HG02798 (cell line): ENCODE measurements around the gene MLANA.

Experiments used
- ATAC-seq: cut with Tn5 transposase; IDR thresholded peaks from one replicate; pipeline ENCODE4 v1.9.1; 2021; ENCODE audit warnings: mild to moderate bottlenecking; ENCODE audit not compliant: unreplicated experiment, poor library complexity

The MLANA gene, protein sequence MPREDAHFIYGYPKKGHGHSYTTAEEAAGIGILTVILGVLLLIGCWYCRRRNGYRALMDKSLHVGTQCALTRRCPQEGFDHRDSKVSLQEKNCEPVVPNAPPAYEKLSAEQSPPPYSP

DNA sequence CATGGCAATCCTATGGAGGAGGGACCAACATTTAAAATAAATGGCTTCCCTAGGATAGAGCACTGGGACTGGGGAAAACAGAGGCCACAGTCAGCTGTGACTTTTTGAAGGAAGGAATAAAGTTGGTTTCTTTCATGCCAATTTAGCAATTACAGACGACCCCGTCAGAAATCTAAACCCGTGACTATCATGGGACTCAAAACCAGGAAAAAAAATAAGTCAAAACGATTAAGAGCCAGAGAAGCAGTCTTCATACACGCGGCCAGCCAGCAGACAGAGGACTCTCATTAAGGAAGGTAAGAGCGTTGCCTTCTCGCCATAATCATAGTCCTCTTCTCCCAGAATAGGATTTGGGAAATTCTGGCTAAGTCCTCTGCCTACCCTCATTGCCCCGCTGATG, at the start of gene MLANA:
Gene MLANA (plus strand): TSS at position 249 of the 400 bp plus-strand sequence. CDS start 1,586 bp downstream, outside the sequence.
- no peak for ATAC-seq

DNA sequence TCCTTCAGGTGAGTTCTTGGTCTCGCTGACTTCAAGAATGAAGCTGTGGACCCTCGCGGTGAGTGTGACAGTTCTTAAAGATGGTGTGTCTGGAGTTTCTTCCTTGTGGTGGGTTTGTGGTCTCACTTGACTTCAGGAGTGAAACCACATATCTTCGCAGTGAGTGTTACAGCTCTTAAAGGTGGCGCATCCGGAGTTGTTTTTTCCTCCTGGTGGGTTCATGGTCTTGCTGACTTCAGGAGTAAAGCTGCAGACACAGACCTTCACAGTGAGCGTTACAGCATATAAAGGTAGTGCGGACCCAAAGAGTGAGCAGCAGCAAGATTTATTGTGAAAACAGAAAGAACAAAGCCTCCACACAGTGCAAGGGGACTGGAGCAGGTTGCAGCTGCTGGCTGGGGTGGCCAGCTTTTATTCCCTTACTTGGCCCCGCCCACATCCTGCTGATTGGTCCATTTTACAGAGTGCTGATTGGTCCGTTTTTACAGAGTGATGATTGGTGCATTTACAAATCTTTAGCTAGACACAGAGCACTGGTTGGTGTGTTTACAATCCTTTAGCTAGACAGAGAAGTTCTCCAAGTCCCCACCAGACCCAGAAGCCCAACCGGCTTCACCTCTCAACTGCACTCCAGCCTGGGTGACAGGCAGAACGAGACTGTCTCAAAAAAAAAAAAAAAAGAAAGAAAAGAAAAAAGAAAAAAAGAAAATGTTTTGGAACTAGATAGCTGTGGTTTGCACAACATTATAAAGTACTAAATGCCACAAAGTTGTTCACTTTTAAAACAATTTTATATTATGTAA, 48.7 kb upstream of the MLANA start:
- no peak for ATAC-seq

DNA sequence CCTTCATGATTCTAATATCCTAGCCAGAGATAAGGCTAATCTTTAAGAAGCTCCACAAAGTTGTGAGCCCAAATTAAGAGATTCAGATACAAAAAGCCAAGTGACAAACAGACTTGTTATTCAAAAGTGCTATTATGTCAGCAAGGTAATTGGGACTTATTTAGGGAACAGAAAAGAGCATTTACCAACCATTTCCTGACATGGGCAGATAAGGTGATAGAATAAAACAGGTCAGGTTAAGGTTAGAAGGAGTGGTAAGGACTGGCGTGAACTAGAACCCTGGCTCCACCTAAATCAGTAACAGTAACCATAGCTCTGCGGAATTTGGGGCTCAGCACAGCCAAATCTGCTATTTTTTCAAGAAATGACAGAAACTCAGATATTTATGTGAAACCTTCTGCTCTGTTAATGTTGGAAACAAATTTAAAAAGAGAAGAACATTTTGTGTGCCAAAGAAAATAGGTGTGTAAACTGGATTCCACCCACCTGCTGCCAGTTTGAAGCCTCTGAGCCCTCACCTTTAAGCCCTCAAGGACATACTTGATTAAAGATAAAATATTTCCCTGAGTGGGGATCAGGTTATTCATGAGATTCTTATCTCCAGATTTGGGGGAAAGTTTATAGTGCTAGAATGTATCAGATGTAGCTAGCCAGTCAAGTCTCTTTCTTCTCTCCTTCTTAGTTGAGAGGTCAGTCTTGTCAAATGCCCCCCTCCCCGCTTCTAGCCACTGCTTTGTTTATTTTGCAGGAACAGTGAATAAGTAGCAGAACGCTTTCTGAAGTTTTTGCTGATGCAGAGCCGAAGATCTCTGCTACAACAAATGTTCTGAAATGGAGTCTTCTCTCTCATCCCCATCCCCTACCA, 47.5 kb upstream of the MLANA start:
- no peak for ATAC-seq

DNA sequence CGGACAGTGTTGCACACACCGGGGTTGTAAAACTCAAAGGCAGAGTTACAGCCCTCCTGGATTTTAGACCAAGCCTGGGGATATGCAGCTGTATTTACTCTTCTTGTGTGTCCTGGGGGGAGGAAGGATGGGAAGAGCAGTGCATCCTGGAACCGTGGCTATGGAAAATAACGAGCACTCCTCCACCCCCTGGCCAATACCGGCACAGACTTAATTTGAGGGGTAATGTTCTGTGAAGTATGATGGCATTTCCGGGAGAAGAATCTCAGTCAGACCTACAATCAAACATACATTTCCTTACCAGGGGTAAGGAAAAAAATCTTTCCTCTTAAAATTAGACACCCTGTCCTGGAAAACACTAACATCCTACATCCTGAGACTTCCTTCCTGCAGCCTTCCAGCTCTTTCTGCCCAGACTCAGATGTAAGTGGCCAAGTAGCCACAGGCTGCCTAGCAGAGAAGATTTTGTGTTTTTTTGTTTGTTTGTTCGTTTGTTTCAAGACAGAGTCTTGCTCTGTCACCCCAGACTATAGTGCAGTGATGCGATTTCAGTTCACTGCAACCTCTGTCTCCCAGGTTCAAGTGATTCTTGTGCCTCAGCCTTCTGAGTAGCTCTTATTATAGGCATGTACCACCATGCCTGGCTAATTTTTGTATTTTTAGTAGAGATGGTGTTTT, 46.8 kb upstream of the MLANA start:
- no peak for ATAC-seq

DNA sequence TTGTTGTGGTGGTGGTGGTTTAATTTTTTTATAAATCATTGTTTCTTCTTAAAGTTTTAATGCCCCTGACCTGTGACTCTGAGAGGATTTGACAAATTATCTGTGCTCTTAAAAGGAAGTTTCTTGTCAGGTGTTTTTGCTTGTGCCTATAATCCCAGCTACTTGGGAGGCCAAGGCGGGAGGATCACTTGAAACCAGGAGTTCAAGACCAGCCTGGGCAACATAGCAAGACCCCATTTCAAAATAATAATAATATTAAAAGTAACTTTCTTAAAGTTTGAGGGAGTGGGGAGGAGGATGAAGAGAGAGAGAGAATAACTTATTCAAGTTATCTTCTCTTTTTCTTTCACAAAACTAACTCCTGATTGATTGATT, 45.5 kb upstream of the MLANA start:
- no peak for ATAC-seq

DNA sequence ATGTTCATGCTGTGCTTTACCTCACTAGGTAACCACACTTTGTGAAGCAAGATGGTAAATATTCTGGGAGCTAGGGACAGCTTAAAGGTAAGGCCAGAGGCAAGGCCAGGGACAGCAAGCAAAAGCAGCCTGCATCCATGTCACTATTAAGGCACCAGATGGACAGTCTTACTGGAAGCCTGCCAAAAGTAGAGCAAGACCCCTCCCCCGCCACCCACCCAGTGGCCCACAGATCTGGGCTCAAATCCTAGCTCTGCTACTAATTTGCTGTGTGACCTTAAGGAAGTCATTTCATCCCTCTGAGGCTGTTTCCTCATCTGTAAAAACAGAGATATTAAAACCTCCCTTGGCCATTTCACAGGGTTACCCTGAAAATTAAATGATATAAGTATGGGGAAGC, 44.6 kb upstream of the MLANA start:
- ATAC-seq: no peak

DNA sequence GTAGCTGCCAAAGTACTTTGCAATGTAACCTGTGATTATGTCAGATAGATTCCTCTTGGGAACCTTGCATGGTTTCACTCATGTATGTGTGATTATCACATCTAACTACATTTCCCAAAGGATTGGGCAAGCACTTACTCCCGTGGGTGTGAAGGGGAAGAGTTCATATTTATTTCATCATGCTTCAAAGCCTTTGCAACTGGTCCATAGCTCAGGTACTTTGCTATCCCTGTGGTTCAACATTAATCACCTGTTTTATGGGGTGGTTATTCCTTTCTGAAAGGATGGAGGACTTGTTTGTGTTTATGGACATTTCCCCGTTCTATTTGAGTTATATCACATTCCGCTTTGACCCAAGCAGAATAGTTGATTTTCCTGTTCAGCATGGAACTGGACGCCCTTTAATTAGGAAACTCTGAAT, 44.2 kb upstream of the MLANA start:
- no peak for ATAC-seq

DNA sequence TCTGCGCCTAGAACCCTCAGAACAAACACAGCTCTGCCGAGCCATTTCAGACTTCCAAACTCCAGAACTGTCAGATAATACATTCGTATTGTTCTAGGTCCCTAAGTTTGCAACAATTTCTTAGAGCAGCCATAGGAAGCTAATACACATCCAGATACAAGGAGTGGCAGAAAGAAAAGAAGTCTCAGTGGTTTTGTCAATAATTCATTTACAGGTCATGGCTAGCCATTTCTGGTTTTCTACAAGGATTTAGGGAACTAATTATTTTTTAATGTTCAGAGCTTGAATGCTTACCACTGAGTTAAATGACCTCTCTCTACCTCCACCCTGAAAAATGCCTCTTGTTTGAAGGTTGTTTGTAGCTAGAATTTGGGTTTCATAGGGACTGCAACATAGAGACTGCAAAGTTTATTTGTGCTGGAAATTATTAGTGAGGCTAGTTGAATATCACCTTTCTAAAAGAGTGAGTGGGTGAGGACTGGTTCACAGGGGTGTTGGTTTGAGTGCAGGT, 42.3 kb upstream of the MLANA start:
- no peak for ATAC-seq

DNA sequence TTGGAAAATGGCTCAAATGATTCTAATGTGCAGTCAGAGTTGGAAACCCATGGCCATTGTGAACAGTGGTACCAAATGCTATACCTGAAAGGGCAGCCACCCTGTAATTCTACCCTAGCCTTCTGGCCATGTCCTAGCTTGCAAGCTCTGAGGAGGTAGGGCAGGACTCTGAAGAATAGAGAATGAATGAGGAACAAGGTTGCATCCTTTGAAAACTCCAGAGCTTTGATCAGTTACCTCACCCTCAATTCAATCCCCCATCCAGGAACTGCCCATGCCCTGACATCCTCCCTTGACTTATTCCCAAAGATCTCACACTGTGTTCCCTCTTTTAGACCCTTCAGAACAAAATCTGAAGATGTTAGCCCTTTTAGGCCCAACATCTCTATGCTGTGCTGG, 40.0 kb upstream of the MLANA start:
- no peak for ATAC-seq

DNA sequence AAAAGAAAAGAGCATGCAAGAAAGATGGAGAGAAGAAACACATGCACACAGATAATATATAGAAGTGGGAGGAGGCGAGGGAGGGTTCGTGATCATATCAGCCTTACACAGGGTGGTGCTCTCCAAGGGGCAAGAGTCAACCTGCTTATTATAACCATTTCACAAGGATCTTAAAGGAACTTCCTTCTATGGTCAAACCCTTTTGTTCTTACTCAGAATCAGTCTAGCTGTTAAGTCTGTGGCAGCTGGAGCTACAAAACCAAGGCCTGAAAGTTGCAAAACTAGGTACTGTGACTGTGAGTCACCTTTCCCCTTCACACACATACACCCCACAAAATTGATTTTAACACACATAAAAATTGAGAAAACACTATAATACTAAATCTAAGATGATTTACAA, 39.2 kb upstream of the MLANA start:
- ATAC-seq: peak; percentile 87

DNA sequence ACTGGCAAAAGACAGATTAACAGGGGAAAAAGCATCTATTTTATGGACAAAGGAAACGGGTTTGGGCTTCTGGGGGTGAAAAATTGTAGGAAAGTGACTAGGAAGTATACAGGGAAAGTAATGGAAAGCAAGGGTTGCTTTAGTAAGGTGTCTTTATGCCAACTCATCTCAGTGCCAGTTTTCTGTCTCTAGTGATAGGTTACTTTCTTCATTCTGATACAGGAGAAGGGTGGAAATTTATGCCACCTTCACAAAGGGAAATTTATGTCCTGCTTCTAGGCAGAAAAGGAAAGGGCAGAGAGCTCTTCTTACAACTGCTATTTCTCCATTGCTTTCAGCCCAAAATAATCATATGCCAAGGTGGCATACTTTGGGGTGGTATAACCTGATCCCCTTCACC, 37.7 kb upstream of the MLANA start:
- ATAC-seq: no peak

DNA sequence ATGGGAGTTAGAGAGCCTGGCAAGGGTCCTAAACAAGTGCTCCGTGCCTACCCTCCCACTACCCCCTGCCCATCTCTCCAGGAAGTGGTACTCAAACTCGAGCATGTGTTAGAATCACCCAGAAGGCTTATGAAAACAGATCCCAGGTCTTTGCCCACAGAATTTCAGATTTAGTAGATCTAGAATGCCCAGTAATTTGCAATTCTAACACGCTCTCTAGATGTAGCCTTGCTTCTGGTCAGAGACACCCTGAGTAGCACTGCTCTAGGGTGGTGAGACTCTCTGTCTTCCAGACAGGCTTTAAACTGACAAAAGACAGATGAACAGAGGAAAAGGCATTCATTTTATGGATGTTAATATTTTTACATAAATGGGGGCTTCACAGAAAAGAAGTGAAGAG, 37.1 kb upstream of the MLANA start:
- ATAC-seq: no peak

DNA sequence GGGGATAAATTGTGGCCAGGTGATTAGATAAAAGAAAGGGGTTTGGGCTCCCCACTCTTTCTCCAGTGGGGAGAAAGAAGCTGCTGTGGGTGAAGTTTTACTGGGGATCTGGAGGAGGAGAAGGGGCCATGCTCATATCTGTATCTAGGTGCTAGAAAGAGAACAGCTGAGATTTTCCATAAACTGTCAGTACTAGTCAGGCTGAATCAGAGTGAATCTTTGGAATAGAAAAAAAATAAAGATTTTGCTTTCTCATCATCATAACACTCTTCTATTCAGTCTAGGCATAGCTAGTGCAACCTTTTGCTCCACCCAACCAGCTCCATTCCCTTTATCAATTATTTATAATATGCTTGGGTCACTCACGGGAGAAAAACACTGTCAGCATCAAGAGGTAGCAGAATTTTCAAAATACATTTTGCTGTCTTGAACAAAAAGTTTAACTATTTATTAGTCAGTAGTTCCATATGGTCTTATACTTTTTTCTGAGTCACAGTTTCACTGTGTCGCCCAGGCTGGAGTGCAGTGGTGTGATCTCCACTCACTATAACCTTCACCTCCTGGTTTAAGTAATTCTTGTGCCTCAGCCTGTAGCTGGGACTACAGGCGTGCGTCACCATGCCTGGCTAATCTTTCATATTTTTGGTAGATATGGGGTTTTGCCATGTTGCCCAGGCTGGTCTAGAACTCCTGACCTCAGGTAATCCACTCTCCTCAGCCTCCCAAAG, 36.5 kb upstream of the MLANA start:
- no peak for ATAC-seq

DNA sequence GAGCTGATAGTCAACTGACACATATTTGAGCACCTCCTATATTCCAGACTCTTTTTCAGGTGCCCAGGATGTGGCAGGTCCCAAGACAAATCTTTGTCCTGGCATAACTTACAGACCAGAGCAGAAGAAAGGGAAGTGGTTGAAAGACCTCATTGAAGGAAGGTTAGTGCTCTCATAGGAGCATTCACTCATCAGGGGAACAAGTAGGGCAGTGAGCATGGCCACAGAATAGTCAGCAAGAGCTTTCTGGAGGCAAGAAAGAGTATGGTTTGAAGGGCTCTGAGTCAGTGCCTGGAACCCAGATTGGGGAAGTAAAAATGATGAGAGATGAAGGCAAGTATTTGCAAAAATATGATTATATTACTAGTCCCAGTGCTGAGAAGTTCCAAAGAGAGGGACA, 32.8 kb upstream of the MLANA start:
- ATAC-seq: no peak

DNA sequence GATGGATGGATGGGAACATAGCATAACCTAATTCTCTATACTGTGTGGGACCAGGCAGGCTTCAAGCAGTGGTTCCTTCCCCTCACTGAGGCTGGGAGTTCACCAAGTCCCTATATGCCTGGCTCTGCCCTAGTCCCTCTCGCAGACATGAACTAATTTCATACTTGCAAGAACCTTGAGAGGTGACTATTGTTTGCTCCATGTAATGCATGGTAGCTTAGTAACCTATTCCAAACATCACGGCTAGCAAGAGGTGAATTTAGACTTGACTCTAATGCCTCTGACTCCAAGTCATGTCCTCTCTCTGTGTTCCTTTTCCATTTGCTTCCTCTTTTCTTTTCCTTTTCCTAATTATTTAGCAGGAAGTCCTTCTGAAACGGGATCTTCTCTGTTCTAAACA, 31.9 kb upstream of the MLANA start:
- ATAC-seq: no peak

DNA sequence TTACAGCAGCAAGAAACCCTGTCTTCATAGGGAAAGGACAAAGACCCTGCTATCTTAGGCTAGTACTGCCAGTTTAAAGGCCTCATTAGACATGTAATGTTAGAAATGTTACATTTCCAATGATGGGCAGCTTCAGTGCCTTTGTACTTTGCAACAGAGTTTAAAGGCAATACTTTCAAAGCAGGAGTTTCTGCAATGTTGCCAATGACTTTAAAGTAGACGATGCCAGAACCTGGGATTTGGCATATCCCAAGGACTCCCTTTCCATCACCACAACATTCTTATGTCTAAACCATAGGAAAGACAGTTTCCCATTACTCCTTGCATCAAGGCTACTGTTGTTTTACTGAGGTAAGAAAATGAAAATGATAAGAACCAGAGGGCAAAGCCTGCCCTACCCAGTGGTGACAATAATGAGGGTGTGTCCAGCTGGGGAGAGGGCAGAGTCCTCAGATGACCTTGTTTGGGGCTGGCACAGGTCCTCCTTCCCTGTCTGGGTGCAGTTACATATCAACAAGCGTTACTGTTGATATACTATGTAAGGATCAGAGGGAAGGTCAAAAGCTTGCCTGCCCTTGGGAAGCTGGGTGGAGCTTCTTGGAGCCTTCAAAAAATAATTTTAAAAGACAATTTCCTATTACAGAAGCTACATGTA, 27.5 kb upstream of the MLANA start:
- no peak for ATAC-seq

DNA sequence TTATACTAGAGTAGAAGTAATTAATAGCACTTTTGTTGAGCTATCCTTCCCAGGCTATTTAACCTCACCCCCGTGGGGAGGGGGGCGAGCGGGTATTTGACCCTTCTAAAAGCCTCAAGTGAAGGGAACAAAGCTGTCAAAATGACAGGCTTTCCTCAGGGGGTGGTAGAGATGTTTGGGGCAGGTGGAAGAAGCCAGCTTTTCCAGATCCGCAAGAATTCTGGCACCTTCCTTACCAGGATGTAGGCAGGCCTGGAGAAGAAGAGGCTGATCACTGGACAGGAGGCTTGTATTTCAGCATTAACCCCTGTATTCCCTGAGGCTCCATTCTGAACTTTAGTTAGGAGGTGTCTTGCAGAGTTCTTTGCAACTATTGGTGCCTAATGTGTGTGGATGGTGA, 26.2 kb upstream of the MLANA start:
- ATAC-seq: no peak

DNA sequence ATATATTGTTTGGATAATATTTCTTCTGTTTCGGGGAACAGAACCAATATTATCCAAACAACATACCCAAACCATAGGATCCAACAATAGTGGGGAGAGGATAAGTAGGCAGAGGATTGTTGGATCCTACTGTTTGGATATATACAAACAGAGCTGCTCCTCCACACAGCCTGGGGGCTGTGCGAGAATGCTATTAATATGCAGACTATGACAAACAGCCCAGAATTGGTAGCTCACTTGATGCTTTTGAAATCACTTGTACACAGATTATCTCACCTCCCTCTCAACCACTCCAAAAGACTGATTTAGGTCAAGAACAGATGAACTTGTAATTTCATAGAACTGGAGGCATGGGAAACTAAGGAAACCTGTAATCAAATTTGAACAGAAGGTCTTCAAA, 24.4 kb upstream of the MLANA start:
- ATAC-seq: no peak

DNA sequence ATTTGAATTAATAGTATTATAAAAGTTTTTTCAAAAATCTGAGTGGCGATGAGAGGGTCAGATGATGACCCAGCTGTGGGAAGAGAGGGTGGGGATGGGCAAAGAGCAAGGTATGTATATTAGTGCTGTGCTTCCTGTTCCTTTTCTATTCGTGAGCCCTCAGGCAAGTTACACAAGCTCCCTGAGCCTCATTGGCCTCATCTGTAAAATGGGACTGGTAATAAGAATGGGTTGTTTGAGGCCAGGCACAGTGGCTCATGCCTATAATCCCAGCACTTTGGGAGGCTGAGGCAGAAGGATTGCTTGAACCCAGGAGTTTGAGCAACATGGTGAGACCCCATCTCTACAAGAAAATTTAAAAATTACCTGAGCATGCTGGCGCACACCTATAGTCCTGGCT, 24.0 kb upstream of the MLANA start:
- ATAC-seq: no peak
